ENCODE results near the gene RGL2. TPM values are rescaled to one million over a fixed set of nuclear protein-coding genes. Genes with fewer than 3 reads are reported as not detected.
"Not testable (repeated sequence)": the region's sequence is repeated elsewhere in the genome, so short reads cannot be mapped to it uniquely, and the experiment has no call there.

The RGL2 gene
- total RNA-seq, 5 donors from 2014 or later (not counting 1 experiment from before 2014, with no cell fraction given) = 55.9 to 72.0 (median 66.0) TPM

DNA sequence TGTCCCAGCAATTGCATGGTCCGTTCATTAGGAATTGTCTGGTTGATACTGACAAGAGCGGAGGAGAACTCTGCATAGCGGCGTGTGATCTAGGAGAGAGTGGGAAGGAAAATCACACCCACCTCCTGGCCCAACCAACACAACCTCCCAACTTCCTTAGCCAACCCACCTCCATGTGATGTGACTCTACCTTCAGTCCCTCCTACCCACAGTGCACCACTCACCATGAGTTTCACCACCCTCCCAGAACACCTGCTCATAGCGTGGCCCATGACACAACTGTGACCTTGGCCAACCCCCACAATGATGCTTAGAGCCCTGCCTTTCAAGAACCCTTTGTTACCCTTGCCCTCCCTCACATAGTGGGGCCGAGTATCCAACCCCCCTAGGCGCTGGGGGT, 34.7 kb downstream of the RGL2 start:
- Mint-ChIP-seq H3K27me3 (no peaks in the 10 kb centered on the region), H3K4me1 (peaks cover 0 to 4% (median 2%) of the 10 kb centered on the region in 3 donors), H3K9me3 (no peaks in the 10 kb centered on the region), H3K36me3 (peaks cover 59% of the 10 kb centered on the region), H3K27ac (no peak overlapping the region), H3K4me3 (no peak overlapping the region)
- DNase-seq = no peak
- H3K9me3 ChIP-seq = no peaks in the 10 kb centered on the region
- peaks cover 41 to 73% of the 10 kb centered on the region in 2 donors for H3K36me3 ChIP-seq (ENCODE audit: control insufficient read depth in 2 of 2, extremely low read depth in 1 of 2, insufficient read depth in 1 of 2, low read length in 1 of 2)
- no peak for ATAC-seq (replicated peaks in 1 of 4)
- POLR2A ChIA-PET = no interaction called here
- CTCF ChIA-PET = no interaction called here
- H3K4me3 ChIP-seq (ENCODE audit: control insufficient read depth in 1 of 2, extremely low read depth in 1 of 2, low read length in 1 of 2) = no peak overlapping the region
- no peaks in the 10 kb centered on the region for H3K4me1 ChIP-seq (ENCODE audit: control insufficient read depth in 1 of 2, extremely low read depth in 1 of 2, insufficient read depth in 2 of 2, low read length in 2 of 2)
- WGBS (ENCODE audit: insufficient coverage) = 100% methylated on average over 1 of the region's 7 CpGs
- H3K27me3 ChIP-seq (replicated peaks in 1 of 2; ENCODE audit: control insufficient read depth in 2 of 2, extremely low read depth in 1 of 2, insufficient read depth in 2 of 2, low read length in 1 of 2) = no peaks in the 10 kb centered on the region
- H3K27ac ChIP-seq (ENCODE audit: low read length) = no peak overlapping the region

DNA sequence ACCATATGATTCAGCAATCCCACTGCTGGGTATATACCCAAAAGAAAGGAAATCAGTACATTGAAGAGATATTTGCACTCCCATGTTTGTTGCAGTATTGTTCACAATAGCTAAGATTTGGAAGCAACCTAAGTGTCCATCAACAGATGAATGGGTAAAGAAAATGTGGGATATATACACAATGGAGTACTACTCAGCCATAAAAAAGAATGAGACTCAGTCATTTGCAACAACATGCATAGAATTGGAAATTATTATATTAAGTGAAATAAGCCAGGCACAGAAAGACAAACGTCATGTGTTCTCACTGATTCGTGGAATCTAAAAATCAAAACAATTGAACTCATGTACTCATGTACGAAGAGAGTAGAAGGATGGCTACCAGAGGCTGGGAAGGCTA, 36.3 kb downstream of the RGL2 start:
- H3K36me3 Mint-ChIP-seq = peaks cover 49% of the 10 kb centered on the region
- POLR2A ChIA-PET; H3K27ac Mint-ChIP-seq; ATAC-seq (replicated peaks in 1 of 4); H3K9me3 Mint-ChIP-seq; H3K27ac ChIP-seq (ENCODE audit: low read length); H3K4me3 ChIP-seq (ENCODE audit: control insufficient read depth in 1 of 2, extremely low read depth in 1 of 2, low read length in 1 of 2); DNase-seq; H3K27me3 ChIP-seq (replicated peaks in 1 of 2; ENCODE audit: control insufficient read depth in 2 of 2, extremely low read depth in 1 of 2, insufficient read depth in 2 of 2, low read length in 1 of 2); H3K27me3 Mint-ChIP-seq; H3K4me1 Mint-ChIP-seq; CTCF ChIA-PET; H3K9me3 ChIP-seq; H3K4me1 ChIP-seq (ENCODE audit: control insufficient read depth in 1 of 2, extremely low read depth in 1 of 2, insufficient read depth in 2 of 2, low read length in 2 of 2); H3K4me3 Mint-ChIP-seq: not testable (repeated sequence)
- peaks cover 35 to 60% of the 10 kb centered on the region in 2 donors for H3K36me3 ChIP-seq (ENCODE audit: control insufficient read depth in 2 of 2, extremely low read depth in 1 of 2, insufficient read depth in 1 of 2, low read length in 1 of 2)
- 100% methylated on average over 3 of the region's 3 CpGs for WGBS (ENCODE audit: insufficient coverage)

DNA sequence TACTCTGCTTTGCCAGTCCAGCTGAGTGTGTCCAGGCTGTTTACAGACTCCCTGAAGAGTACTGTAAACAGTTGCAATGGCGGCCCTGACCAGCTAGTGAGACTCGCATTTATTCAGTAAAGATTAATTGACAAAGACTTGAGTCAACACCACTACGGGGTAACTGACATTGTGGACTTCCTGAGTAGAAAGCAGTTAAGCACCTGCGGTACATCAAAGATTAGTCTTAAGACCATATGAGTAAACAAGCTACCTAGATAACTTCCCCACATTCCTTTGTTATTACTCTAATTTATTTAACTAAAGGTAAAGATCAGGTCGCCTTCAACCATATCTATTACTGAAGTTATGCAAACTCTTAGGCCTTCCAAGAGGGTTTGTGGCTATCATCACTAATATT, 39.7 kb downstream of the RGL2 start:
- Mint-ChIP-seq H3K36me3 (peaks cover 32% of the 10 kb centered on the region), H3K27me3 (no peaks in the 10 kb centered on the region), H3K27ac (no peak overlapping the region), H3K4me3 (no peak overlapping the region), H3K9me3 (no peaks in the 10 kb centered on the region), H3K4me1 (peaks cover 0 to 4% (median 0%) of the 10 kb centered on the region in 3 donors)
- POLR2A ChIA-PET = no interaction called here
- ATAC-seq (replicated peaks in 1 of 4) = no peak
- no peak overlapping the region for H3K27ac ChIP-seq (ENCODE audit: low read length)
- no peaks in the 10 kb centered on the region for H3K9me3 ChIP-seq
- 100% methylated on average over 1 of the region's 5 CpGs for WGBS (ENCODE audit: insufficient coverage)
- no peak overlapping the region for H3K4me3 ChIP-seq (ENCODE audit: control insufficient read depth in 1 of 2, extremely low read depth in 1 of 2, low read length in 1 of 2)
- H3K4me1 ChIP-seq (ENCODE audit: control insufficient read depth in 1 of 2, extremely low read depth in 1 of 2, insufficient read depth in 2 of 2, low read length in 2 of 2) = no peaks in the 10 kb centered on the region
- H3K36me3 ChIP-seq (ENCODE audit: control insufficient read depth in 2 of 2, extremely low read depth in 1 of 2, insufficient read depth in 1 of 2, low read length in 1 of 2) = peaks cover 14 to 31% of the 10 kb centered on the region in 2 donors
- DNase-seq = no peak
- CTCF ChIA-PET = no interaction called here
- H3K27me3 ChIP-seq (replicated peaks in 1 of 2; ENCODE audit: control insufficient read depth in 2 of 2, extremely low read depth in 1 of 2, insufficient read depth in 2 of 2, low read length in 1 of 2) = no peaks in the 10 kb centered on the region

DNA sequence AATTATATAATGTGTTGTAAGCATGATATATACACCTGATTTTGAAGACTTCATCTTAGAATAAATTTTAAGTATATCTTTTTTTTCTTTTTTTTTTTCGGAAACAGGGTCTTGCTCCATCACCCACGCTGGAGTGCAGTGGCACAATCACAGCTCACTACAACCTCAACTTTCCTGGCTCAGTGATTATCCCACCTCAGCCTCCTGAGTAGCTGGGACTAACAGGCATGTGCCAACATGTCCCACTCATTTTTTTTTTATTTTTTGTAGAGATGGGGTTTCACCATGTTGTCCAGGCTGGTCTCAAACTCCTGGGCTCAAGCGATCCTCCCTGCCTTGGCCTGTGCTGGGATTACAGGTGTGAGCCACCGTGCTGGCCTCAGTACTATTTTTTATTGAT, 44.2 kb downstream of the RGL2 start:
- no peak for ATAC-seq (replicated peaks in 1 of 4)
- Histone ChIP-seq H3K27ac (ENCODE audit: low read length) (no peak overlapping the region), H3K27me3 (replicated peaks in 1 of 2; ENCODE audit: control insufficient read depth in 2 of 2, extremely low read depth in 1 of 2, insufficient read depth in 2 of 2, low read length in 1 of 2) (no peaks in the 10 kb centered on the region), H3K4me1 (ENCODE audit: control insufficient read depth in 1 of 2, extremely low read depth in 1 of 2, insufficient read depth in 2 of 2, low read length in 2 of 2) (peaks cover 7 to 14% of the 10 kb centered on the region in 2 experiments), H3K9me3 (no peaks in the 10 kb centered on the region), H3K4me3 (ENCODE audit: control insufficient read depth in 1 of 2, extremely low read depth in 1 of 2, low read length in 1 of 2) (no peak overlapping the region), H3K36me3 (ENCODE audit: control insufficient read depth in 2 of 2, extremely low read depth in 1 of 2, insufficient read depth in 1 of 2, low read length in 1 of 2) (peaks cover 0 to 22% of the 10 kb centered on the region in 2 donors)
- H3K9me3 Mint-ChIP-seq = no peaks in the 10 kb centered on the region
- H3K27ac Mint-ChIP-seq = no peak overlapping the region
- CTCF ChIA-PET = interaction anchor here in 1 of 2 donors (0.7 kb wide), 1 partner anchor 135 kb away, joined by 4 read pairs; no protein-coding TSS in a partner anchor
- H3K4me1 Mint-ChIP-seq = peaks cover 22 to 23% (median 23%) of the 10 kb centered on the region in 3 donors
- no CpG with 5 or more reads among the region's 4 CpGs for WGBS (ENCODE audit: insufficient coverage)
- H3K36me3 Mint-ChIP-seq = peaks cover 14% of the 10 kb centered on the region
- POLR2A ChIA-PET = no interaction called here
- H3K27me3 Mint-ChIP-seq = no peaks in the 10 kb centered on the region
- no peak for DNase-seq
- H3K4me3 Mint-ChIP-seq = no peak overlapping the region

DNA sequence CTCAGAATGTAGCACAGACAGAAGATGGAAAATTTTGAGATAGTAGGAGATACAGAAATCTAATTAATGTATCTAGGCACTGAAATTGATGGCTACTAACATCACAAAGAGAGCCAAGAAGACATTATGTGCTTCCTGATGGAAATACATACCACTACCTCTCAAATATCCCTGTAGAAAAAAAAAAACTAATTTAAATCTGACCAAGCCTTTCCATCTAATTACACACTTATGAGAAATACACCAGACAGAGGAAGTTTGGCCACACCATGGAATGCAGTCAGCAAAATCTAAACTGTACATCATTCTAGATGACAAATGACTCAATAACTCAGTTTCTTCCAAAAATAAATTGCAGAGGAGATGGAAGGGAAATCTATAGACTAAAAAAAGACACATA, 46.0 kb downstream of the RGL2 start:
- POLR2A ChIA-PET = interaction anchor here in 1 of 2 donors (0.7 kb wide), 1 partner anchor 309 kb away, joined by 9 read pairs; no protein-coding TSS in a partner anchor
- DNase-seq = no peak
- H3K27me3 Mint-ChIP-seq = no peaks in the 10 kb centered on the region
- Histone ChIP-seq H3K27ac (ENCODE audit: low read length) (no peak overlapping the region), H3K4me1 (ENCODE audit: control insufficient read depth in 1 of 2, extremely low read depth in 1 of 2, insufficient read depth in 2 of 2, low read length in 2 of 2) (peaks cover 19 to 30% of the 10 kb centered on the region in 2 experiments), H3K4me3 (ENCODE audit: control insufficient read depth in 1 of 2, extremely low read depth in 1 of 2, low read length in 1 of 2) (no peak overlapping the region), H3K27me3 (replicated peaks in 1 of 2; ENCODE audit: control insufficient read depth in 2 of 2, extremely low read depth in 1 of 2, insufficient read depth in 2 of 2, low read length in 1 of 2) (no peaks in the 10 kb centered on the region), H3K36me3 (ENCODE audit: control insufficient read depth in 2 of 2, extremely low read depth in 1 of 2, insufficient read depth in 1 of 2, low read length in 1 of 2) (peaks cover 0 to 19% of the 10 kb centered on the region in 2 donors), H3K9me3 (no peaks in the 10 kb centered on the region)
- no peak overlapping the region for H3K27ac Mint-ChIP-seq
- H3K4me3 Mint-ChIP-seq = no peak overlapping the region
- no peaks in the 10 kb centered on the region for H3K9me3 Mint-ChIP-seq
- peaks cover 5% of the 10 kb centered on the region for H3K36me3 Mint-ChIP-seq
- ATAC-seq (replicated peaks in 1 of 4) = no peak
- CTCF ChIA-PET = interaction anchor here in 1 of 2 donors (0.7 kb wide), 1 partner anchor 88 kb away, joined by 3 read pairs; no protein-coding TSS in a partner anchor
- H3K4me1 Mint-ChIP-seq = peaks cover 38 to 39% (median 38%) of the 10 kb centered on the region in 3 donors

DNA sequence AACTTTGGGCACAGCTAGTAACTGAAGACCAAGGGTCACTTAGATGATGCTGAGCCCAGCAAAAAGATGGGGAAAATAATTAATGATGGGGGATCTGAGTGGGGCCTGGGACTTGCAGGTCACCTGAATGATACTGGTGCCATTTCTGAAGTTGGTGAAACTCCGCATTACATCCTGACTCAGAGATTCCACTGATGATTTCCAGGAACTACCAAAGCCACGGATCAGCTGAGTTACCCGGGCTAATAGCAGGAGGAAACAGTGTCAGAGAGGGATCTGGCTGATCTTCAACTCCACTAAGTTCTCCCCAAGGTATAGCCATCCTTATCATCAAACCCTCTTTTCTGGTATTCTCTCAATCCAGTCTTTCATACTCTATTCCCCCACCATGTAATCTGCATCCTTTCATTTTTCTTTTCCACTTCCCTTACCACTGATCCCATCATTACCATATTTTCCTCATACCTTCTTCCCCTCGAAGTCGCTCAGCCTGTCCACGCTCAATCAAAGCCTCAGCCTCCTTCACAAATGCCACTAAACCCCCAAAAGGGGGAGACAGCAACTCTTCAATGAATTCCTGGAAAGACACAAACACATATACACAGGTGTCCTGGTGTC, 47.2 kb downstream of the RGL2 start:
- no peak overlapping the region for H3K4me3 ChIP-seq (ENCODE audit: control insufficient read depth in 1 of 2, extremely low read depth in 1 of 2, low read length in 1 of 2)
- WGBS (ENCODE audit: insufficient coverage) = 72% methylated on average over 6 of the region's 6 CpGs
- ChIA-PET CTCF (no interaction called here), POLR2A (no interaction called here)
- H3K27ac ChIP-seq (ENCODE audit: low read length) = no peak overlapping the region
- ATAC-seq (replicated peaks in 1 of 4) (no peak), DNase-seq (no peak)
- peak overlapping the region; percentile 36 to 77 for H3K27ac Mint-ChIP-seq
- peak overlapping the region in 2 of 3 donors; percentile 3 to 15 for H3K4me3 Mint-ChIP-seq
- H3K36me3 Mint-ChIP-seq = peaks cover 5% of the 10 kb centered on the region
- no peaks in the 10 kb centered on the region for H3K27me3 ChIP-seq (replicated peaks in 1 of 2; ENCODE audit: control insufficient read depth in 2 of 2, extremely low read depth in 1 of 2, insufficient read depth in 2 of 2, low read length in 1 of 2)
- H3K4me1 ChIP-seq (ENCODE audit: control insufficient read depth in 1 of 2, extremely low read depth in 1 of 2, insufficient read depth in 2 of 2, low read length in 2 of 2) = peaks cover 19 to 31% of the 10 kb centered on the region in 2 experiments
- no peaks in the 10 kb centered on the region for H3K27me3 Mint-ChIP-seq
- peaks cover 0 to 19% of the 10 kb centered on the region in 2 donors for H3K36me3 ChIP-seq (ENCODE audit: control insufficient read depth in 2 of 2, extremely low read depth in 1 of 2, insufficient read depth in 1 of 2, low read length in 1 of 2)
- no peaks in the 10 kb centered on the region for H3K9me3 Mint-ChIP-seq
- peaks cover 38 to 39% (median 39%) of the 10 kb centered on the region in 3 donors for H3K4me1 Mint-ChIP-seq
- no peaks in the 10 kb centered on the region for H3K9me3 ChIP-seq

All from T-cell (primary cell).